ENCODE results near the gene IFTAP.

The IFTAP gene

DNA sequence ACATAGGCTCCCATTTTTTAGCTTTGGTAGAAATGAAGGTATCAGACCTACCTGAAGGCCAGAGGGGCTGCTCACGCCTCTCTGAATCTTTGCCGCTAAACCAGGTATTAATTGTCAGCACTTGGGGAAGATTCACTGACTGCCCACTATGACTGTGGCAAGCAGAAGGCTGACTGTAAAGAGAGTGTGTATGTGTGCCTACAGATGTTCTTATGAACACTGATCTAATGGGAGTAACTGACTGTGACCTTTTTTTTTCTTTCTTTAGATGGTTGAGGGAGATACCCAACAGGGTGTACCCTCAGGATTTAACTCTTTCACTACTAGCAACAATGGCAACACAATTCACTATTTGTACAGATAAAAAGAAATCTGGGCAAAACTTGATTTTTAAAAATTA is 3.7 kb downstream of the IFTAP start, which contains the start of gene RAG2:
RAG2 (minus strand) TSS at position 186 of the 400 bp plus-strand sequence. CDS start 4,068 bp downstream, outside the sequence.
- DNase-seq (ENCODE audit: low read depth in 2 of 2) = no peak

DNA sequence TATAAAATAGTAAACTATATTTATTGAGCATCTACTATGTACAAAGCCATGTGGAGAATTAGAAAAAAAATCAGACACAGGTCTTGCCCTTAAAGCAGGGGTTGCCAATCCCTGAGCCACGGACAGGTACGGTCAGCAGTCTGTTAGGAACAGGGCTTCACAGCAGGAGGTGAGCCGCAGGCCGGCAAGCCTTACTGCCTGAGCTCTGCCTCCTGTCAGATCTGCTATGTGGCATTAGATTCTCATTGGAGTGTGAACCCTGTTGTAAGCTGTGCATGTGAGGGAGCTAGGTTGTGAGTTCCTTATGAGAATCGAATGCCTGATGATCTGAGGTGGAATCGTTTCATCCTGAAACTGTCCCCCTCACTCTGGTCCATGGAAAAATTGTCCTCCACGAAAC is 5.9 kb downstream of the IFTAP start:
- no peak for DNase-seq (ENCODE audit: low read depth in 2 of 2)

DNA sequence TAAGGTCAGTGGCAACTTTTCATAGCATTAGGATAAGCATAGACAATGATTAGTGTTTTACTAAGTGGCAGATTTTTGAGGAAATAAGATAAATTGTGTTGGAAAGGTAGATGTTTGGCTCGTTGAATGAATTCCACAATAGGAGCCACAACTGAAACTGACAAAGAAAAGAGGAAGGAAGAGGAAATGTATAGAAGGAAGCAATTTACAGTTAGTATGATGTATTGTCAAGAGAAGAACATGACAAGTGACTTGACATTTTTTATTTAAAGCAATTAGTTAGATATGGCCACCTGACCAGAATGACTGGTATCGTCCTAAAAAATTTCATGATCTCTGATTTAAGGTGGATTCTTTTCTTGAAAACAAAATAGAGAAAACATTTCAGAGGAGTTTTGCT is 6.9 kb downstream of the IFTAP start:
- no peak for DNase-seq (ENCODE audit: low read depth in 2 of 2)

DNA sequence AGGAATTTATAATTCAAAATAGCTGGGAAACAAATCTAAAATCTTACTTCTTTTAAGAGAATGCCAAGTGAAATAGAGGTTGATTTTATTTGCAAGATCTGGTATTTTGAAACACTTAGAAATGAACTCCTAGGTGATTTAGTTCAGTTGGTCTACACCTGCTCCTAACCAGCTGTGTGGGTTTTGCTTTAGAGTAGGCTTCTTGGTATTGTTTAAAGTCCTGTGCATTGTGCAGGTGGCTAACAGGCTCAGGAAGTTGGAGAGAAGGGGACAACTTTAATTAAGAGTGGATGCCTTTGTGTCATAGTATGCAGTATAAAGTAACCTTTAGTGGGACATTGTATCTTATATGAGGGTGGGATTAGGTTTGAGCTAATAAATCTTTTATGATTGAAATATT is 7.8 kb downstream of the IFTAP start:
- no peak for DNase-seq (ENCODE audit: low read depth in 2 of 2)

DNA sequence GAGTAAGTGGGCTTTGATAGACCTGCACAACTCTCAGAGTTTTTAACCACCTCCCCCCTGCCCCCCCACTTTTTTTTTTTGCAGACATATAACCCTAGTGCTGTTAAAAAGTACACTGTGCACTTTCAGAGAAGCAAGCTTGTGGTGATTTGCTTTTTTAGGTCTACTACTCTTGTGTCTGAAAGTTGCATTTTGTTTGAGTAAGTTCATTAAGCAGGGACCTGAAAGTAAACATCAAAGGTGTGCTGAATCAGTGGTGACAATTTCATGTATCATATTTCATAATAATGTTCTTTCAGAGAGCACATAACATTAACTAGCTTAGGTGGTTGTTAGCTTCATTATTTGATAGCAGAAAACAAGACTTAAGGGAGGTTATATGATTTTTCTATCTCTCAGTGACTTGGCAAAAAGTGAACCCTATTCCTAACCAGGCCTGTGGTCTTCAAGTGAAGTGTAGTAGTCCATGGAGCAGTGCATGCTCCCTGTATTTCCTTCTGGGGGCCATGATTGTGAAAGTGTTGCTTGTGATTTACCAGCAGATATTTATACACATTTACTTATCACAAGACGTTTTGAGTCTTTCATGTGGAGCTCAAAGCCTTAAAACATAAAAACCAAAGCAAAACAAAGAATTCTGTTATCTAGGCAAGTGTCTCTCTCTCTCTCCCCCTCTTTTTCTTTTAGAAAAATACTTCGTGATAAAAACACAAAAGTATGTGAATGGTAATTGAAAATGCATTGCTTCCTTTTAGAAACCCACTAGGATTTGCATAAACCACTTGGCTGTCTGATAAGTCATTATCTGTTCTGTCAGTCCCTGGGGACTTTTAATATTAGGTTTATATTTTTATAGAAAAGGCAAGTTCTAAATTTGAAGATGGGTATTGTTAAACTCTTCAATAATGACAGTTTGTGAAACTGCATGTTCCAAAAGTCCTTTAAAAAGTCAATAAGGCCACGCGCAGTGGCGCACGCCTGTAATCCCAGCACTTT is 11.2 kb downstream of the IFTAP start:
- DNase-seq (ENCODE audit: low read depth in 2 of 2) = no peak

DNA sequence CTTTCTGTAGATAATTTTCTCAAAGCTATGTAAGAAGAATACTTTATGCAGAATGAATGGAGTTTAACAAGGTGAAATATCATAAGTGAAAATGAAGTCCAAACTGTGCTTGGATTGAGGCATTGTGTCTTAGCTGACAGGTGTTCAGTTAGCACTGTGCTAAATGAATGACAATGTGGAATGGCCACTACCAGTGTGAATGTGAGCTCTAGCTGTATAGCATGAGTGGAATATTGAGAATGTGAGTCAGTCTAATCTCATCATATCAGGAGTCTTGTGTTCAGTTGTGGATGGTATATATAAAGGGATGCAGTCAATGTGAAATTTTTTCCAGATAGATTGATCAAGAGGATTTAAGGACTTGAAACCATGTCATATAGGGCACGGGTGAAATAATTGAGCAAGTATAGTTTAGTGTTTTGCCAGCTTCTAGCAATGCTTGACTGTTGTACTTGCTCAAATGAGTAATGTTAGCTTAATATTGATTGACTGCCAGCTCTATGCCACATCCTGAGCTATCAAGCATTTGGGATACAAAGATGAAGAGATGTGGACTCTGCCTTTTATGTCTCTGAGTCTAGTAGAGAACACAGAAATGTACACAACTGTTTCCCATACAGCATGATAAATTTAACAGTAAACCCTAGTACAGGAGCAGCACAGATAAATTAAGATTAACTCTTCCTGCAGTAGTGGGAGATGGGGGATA is 14.3 kb downstream of the IFTAP start:
- no peak for DNase-seq (ENCODE audit: low read depth in 2 of 2)

DNA sequence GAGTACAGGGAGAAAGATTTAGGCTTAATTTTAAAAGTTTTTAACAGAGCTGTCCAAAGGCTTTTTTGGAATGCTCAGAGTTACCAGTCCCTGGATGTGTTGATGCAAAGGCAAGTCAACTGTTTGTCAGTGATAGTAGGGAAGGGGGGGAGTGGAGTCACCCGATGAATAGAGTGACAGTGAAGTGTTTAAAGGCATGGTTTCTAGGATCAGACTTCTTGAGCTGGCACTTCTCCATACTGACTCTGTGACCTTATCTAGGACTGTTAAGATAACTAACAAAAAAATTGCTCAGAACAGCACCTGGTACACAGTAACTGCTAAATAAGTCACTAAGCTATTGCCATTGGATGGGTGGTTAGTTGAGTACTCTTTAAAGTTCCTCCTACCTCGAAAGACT is 15.1 kb downstream of the IFTAP start:
- no peak for DNase-seq (ENCODE audit: low read depth in 2 of 2)

DNA sequence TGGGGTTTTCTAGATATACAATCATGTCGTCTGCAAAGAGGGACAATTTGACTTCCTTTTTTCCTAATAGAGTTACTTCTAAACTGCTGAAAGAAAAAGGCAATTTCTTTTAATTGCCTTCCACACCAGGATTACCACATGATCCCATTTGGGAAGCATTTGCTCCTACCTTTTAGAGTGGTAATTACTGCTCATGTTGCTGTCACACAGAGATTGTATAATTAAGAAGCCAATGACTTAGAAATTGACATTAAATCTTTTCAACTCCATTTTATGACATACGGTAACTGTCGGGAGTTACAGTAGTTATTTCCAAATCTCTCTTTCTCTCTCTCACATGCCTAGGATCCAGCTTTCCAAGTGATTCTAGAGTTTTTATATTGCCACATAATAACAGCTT is 21.5 kb downstream of the IFTAP start:
- no peak for DNase-seq (ENCODE audit: low read depth in 2 of 2)

DNA sequence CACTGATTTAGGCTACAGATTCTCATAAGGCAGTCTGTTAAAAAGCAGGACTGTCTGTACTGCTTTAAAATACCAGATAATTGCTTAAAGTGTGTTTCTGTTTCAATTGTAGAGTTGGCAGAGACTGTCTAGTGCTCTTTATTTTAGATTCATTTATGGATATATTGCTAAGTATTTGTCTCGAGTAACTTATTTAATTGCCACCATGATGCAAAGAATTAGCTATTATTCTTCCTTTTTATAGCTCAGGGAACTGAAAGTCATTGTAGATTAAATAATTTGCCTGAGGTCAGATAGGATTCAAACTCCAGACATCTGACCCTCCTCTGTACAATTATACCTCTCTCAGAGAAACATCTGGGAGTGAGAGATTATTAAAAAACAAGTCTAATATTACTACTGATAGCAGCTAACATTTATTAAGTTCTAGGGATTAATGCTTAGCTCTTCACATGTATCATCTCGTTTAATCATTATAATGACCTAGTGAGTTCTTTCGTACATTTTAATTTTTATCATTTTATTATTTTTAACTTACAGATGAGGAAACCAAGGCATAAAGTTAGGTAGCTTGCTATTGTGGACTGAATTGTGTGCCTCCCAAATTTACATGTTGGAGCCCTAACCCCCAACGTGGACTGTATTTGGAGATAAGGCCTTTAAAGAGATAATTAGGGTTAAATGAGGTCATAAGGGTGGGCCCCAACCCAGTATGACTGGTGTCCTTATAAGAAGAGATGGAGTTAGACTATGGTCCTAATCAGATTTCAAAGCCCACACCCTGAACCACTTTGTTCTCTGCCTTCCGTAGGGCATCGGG is 23.5 kb downstream of the IFTAP start:
- DNase-seq (ENCODE audit: low read depth in 2 of 2) = no peak

DNA sequence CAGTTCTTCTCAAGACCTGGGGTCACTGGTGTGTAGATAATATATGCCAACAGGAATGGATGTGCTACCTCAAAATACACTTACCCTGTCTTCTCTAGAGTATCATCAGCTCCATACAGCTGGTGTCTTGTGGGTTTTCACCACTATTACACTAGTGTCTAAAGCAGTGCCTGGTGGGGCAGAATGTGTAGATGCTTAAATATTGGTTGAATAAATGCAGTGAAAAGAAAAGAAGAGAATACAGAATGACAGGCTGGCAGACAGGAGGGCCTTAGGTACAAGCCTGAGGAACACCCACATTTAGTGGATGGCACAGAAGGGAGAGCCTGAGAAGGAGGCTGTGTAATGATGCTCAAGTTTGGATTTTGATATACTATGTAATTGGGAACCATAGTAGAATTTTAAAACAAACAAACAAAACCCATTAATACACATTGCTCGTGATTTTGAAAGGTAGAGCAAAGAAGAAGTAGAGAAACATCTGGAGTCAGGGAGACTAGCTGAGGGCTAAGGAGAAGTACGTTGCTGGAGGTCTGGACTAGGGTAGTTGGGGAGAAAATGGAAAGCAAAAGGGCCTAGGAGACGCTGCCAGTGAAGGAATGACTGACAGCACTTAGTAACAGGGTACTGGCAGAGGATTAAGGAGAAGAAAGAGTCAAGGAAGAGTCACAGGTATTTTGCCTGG is 24.2 kb downstream of the IFTAP start:
- no peak for DNase-seq (ENCODE audit: low read depth in 2 of 2)

DNA sequence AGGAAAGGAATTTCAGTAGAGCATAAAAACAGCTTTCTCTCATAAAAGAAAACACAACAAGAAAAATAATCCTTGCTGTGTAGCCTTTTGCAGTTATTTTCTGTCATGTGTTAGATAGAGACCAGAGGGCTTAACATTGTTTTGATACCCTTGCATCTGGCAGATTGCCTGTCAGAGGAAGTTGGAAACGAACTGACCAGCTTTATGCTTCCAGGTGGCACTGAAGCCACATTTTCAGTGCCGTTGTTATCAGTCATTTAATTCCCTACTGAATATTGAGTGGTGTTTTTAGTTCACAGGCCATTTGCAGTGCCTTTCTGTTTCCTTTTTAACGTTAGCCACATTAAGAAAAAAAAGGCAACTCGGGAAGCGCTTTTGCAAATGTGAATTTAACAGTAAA is 25.2 kb downstream of the IFTAP start:
- DNase-seq (ENCODE audit: low read depth in 2 of 2) = no peak

DNA sequence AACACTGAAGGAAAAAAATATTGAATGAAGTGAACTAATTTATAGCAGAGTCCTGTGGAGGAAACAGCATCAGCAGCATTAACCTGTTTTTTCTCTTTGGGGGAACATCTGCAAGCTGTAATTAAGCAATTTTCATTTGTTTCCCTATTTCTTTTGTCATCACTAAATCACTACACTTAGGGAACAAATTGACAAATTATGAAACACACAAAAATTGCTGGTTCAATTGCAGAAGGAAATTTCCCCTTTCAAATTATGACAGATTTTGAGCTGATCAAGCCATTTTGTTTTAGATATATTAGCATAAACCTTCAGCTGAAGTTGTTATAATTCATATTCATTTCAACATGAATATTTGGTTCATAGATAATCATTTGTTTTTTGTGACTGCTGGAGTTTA is 25.9 kb downstream of the IFTAP start:
- no peak for DNase-seq (ENCODE audit: low read depth in 2 of 2)

DNA sequence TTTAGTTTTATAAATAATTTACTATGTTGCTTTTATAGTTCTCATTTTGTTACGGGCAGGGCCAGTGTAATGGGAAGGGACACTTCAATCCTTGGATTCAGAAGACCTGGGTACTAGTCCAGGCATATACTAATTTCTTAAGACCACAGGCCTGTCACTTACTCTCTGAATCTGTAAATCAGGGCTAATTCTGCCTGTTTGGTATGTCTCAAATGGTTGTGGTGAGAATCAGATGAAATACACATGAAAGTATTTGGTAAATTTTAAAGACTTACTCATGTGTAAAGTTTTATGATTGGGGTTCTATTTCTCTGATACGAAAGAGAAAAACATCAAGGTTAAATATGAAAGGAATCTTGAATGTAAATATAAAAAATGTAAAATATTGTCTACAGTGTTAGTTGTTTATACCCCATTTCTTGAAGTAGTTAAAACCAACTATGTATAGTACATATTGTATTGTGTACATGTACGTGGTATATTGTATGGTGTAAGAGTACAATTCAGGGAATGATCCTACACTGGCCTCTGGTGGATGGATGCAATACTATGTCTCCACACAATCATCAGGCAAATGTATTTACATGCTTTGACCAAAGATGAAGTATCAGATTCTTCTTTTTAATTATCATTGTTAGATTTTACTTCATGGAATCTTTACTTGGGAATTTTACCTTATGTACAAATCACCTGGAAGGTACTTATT is 28.3 kb downstream of the IFTAP start:
- no peak for DNase-seq (ENCODE audit: low read depth in 2 of 2)

DNA sequence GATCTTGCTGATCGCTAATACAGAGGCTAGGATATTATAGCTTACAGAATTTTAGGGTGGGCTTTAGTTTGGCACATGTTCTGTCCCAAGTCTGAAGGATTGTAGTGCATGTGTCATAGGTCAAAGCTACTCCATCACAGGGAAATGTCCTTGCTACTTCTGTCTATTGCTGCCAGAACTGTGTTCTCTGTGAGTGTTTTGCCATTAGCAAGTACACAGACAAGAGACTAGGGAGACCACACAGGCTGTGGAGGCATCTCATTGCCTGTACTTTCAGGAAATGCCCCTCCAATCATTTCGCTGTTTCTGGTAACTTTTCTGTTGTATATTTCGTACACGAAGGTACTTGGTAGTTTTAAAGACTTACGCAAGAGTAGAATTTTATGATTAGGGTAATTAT is 29.2 kb downstream of the IFTAP start:
- no peak for DNase-seq (ENCODE audit: low read depth in 2 of 2)

DNA sequence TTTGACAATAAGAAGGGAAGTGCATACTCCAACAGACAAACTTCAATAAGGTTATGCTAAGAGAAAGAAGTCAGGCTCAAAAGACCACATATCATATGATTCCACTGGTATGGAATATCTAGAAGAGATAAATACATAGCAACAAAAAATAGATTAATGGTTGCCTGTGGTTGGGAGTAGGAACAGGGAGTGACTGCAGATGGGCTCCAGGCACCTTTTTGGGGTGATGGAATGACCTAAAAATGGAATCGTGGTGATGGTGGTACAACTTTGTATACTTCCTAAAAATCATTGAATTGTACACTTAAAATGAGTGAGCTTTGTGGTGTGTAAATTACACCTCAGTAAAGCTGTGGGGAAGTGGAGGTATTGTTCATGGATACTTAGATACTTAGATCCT is 32.7 kb downstream of the IFTAP start:
- no peak for DNase-seq (ENCODE audit: low read depth in 2 of 2)

DNA sequence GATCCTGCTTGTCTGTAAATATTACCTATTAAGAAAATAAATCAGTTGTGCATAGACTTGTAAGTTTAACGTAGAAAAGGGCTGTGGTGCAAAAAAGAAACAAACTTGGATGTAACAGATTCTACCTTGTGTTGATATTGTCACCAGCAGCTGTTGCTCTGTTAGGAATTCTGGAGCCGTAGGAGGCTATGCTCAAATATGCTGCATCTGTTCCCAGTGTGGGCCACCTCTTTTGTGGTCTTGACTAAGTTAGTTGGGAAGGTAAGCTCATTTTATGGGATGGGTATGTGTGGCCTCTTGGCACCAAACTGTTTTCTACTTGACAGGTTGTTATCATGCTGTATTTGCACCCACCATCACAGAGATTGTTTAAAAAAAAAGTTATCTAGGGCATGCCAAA is 33.2 kb downstream of the IFTAP start:
- no peak for DNase-seq (ENCODE audit: low read depth in 2 of 2)

DNA sequence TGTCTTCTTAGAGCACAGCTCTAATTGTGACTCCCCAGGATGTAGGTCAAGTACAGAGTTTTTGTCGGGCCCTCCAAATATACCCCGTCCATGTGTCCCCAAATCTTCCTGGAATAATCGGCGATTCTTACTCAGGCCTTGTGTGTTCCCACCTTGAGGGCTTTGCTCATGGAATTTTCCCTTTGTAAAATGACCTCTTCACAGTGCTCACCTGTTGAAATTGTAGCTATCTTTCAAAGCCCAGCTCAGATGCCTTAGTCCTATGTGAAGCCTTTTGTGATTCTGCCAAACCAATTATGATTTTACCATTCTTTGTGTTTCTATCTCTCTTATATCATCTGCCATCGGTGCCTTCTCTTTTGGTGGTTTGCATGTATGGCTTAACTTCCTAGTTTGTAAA is 33.8 kb downstream of the IFTAP start:
- no peak for DNase-seq (ENCODE audit: low read depth in 2 of 2)

DNA sequence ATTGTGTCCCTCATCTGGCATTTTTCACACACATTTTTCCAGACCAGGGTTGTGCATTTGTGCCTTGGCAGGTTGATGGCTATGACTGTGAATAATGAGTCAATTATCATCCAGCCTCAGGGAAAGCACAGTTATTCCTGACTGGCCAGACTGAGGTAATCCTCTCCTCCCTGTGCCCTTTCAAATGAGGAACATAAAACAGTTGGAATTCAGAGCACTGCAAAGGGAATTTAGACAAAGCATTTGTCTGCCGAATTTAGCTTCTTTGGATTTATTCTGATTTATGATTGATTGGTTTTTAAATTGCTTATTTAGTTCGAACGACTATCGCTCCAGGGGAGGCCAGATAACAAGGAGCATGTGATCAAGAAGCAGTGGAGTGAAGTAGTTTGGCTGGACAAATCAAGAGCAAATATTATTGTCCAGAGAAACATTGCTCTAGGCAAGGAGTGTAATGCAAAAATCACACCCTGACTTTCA is 34.5 kb downstream of the IFTAP start:
- no peak for DNase-seq (ENCODE audit: low read depth in 2 of 2)

DNA sequence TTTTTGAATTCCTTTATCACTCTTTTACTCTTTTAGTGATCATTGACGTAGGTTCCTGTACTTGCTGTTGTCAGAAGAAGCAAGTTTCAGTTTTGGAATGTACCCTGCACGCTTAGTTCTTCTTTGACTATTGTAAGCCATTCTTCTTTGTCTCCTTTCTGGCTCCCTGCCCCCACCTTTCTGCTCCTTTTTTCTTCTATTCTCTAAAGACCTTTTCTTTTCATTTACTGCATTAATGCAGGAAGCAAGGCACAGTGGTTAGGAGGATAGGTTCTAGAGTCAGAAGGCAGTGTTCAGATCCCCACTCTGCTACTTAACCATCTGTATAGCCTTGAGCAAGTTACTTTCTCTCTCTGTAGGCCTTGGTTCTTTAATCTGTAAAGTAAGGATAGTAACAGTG is 37.5 kb downstream of the IFTAP start:
- no peak for DNase-seq (ENCODE audit: low read depth in 2 of 2)

DNA sequence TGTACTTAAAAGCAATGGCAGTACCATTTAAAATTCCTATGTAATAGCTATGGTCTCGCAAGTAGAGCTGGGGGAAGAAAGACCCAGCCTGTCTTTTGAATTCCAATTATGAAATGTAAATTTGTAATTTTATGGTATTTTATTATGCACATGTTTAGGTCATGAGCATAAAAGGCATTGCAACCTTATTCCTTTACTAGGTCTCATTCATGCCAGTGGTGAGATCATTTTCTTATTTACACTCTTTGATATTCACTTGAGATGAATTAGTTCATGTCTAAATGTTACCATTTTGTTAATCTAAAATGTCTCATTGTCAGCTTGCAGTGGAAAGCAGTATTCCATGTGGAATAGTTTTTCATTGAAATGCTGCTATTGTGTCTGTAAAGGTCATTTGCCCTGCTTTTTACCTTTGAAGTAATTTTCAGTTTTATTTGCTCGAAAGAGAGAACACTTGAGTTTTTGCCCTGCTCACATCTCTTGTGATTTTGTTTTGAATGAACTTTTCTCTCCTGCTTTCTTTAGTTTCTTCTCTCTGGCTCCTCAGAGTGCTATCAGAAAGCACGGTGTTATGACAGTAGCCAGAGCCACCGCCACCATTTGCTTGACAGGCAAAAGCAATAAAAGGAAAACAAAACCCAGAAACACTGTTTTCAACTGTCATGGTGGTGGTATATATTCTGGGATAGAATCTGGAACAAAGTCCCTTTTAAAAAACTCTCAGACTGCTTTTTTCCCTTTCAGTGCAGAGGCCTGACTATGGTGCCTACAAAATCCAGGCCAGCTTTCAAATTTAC is 41.0 kb downstream of the IFTAP start:
- DNase-seq (ENCODE audit: low read depth in 2 of 2) = no peak
